ENCODE data around the gene VPS4A.
"Not testable (repeated sequence)": the region's sequence is repeated elsewhere in the genome, so short reads cannot be mapped to it uniquely, and the experiment has no call there.

VPS4A gene

DNA sequence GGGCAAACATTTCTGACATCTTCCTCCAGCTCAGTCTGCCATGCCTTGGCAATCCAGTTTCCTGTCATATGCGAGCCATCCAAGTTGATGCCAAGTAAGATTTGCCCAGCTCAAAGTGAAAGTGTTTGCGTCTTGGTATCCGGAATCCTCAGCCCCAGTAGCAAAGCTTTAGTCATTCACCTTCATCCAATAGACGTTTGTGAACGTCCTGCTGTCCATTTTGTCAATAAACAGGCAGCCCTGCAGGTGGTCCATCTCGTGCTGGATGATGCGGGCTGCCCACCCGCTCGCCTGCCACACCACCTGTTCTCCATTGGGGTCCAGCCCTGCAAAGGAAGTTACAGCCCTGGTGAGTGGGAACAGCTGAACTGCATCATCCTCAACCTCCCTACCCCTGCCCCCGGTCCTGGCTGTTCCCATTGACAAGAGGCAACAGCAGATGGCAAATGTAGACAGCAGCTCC, 17.7 kb downstream of the VPS4A start:
- DNase-seq = no peak

DNA sequence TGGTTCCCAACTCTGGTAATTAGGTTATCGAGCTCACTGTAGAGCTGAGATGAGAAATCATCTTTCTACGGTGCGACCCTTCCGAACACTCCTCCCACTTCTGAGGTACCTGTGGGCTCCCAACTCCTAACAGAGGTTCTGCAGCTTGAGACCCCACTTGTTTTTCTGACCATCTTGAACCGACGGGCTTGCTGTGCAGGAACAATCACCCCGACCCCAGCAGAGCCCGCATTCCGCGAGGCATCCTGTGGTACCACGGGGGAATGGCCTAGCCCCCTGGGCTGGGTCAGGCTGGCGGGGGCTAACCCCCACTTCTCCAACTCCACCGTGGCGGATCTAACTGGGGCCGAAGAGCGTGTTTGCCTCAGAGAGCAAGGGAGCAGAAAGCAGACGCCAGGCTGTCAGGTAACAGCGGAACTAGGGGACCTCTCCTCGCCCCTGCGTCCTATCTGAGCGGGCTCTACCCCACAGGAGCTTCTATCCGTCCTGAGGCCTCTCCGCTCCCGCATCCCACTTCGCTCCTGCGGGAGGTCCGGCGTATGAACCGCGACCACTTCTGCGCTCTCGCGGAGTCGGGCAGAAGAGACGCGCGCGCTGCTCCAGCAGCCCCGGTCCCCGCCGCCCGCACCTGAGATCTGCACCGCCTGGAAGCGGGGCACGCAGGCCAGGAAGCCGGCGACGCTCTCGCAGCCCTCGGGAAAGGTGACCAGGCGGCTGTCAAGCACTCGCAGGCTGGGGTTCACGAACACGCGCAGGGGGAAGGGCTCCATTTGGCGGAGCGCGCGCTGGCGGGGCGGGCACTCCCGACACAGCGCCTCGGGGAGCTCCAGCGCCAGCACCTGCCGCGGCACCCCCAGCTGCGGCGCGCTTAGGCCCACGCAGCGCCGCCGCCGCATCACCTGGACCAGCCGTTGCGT, 18.5 kb downstream of the VPS4A start:
- DNase-seq = no peak

DNA sequence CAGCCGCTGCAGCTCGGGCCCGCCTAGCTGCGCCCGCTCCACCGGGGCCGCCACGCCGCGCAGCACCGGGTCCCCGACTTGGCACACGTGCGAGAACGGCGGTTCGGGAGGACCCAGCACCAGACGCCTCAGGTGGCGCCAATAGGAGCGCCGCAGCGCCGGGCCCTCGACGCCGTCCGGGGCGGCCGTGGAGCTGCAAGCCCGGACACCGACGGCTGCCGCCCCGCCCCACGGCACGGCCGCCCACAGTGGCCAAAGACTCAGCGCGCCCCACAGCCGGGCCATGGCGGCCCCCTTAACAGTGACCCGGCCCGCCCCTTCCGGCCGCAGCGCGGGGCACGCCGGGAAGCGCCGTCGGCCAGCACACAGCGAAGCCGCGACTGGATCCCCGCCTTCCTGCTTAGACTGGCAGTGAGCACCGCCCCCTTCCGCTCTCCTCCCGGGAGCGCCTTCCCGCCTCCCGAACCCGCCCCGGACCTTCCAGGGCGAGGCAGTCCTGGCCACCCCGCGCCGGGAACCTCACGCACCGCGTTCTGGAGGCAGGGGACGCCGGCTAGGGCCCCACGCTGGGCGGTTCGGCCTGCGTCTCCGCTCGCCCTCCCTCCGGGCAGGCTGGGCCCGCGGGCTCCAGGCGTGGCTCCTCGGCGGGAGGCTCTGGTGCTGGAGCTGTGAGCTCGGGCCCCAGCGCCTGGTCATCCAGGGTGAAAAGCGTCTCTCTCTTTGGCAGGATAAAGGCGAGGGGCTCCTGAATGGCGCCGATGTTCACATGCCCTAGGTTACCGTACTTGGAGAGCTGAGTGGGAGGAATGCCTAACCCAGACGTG, 19.3 kb downstream of the VPS4A start, which contains the start of gene PDF:
Gene PDF, minus strand, starts transcription at position 303 of the 824 bp plus-strand sequence. Its CDS starts 18 bp downstream, at position 285.
- peak; percentile 94 for DNase-seq

DNA sequence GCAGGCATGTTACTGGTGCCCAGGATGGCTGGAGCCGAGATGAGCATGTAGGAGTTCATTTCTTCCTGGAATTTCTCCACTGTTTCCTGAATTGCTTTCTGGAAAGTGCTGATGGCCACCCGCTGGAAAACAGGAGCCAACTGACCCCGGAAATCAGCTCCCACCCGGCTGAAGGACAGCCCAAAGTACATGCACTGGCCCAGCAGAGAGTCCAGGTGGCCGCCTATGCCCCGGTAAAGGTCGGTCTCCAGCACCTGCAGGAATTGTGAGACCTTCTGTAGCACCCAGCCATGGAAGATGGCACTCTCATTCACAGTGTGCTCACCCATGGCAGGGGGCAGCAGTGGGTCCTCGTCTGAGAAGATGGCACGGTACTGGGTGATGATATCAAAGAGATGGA, 23.5 kb downstream of the VPS4A start:
- no peak for DNase-seq

GRCh38 chr16:69338557-69339288, 27.6 kb downstream of the VPS4A start:
- no peak for DNase-seq

GRCh38 chr16:69339289-69340094, 28.3 kb downstream of the VPS4A start, which contains the start of the genes COG8 and NIP7:
Gene COG8, minus strand, starts transcription at chr16:69339564. Its CDS starts 12 bp downstream, at chr16:69339552.
Gene NIP7, plus strand, starts transcription at chr16:69339772. Its CDS starts 58 bp downstream, at chr16:69339830.
- peak; percentile 99 for DNase-seq

DNA sequence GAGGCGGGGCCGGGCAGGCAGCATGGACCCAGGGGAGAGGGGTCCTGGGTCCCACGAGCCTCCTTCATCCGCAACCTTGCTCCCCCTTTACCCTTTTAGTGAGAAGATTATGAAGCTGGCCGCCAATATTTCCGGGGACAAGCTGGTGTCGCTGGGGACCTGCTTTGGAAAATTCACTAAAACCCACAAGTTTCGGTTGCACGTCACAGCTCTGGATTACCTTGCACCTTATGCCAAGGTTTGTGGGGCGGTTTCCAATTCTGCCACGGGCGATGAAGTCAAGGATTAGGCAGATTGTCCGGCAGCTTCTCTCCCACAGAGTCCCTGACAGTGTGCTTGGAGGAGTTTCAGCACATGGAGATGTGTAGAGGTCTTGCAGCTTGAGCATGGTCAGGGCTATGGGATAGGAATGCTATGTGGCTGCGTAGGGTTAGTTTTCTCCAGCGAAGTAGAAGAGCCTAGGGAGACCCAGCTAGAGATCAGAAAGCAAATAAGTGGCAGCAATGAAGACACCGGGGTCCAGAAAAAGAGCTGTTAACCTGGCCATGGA, 29.0 kb downstream of the VPS4A start:
- no peak for DNase-seq

DNA sequence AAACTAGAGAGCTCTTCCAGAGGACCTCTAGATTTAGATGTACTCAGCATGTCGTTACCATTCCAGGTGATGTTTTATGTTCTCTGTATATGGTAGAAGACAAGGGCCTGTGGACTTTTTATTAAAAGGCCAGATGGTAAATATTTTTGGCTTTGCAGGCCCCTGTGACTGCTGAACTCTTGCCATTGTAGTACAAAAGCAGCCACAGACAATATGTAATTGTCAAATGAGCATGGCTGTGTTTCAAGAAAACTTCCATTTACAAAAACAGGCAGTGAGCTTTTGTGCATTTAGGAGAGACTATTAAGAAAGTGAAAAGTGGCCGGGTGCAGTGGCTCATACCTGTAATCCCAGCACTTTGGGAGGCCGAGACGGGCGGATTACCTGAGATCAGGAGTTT, 33.0 kb downstream of the VPS4A start:
- DNase-seq = no peak

DNA sequence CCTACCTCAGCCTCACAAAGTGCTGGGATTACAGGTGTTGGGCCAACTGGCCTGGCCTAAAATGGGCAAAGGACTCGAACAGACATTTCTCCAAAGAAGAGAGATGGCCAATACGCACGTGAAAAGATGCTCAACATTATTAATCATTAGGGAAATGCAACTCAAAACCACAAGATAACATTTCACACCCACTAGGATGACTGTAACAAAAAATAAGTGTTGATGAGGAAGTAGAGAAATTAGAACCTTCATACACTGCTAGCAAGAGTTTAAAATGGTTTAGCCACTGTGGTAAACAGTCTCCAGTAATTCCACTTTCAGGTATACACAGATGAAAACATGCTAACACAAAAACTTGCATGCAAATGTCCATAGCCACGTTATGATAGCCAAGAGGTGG, 34.8 kb downstream of the VPS4A start:
- no peak for DNase-seq

- DNase-seq = no peak
Measured at GRCh38 chr16:69346683-69347082, 35.5 kb downstream of the VPS4A start.

GRCh38 chr16:69348222-69348621, 37.1 kb downstream of the VPS4A start:
- no peak for DNase-seq

GRCh38 chr16:69349536-69349935, 38.4 kb downstream of the VPS4A start:
- no peak for DNase-seq

DNA sequence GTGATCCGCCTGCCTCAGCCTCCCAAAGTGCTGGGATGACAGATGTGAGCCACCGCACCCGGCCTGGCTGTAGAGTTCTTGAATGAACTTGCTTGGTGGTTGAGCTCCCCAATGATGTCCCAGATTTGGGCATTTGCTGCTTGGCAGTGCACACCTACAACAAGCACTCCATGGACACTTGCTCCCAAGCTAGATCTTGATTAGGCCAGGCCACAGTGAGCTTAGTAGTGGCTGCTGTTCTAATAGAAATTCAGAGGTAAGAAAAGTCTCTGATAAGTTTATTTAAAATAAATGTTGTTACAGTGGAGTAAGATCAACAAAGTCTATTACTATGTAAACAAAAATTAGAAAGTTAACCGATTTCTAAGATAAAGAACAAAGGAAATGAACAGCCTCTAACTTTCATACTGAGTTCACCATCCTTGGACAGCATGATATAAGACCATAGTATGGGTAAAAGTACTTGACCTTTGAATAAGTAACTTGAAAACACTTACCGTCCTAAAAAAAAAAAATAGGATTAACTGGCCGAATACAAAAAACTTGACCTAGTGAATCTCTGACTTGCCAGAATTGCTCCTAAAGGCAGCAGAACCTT, 39.5 kb downstream of the VPS4A start:
- no peak for DNase-seq

GRCh38 chr16:69351309-69352027, 40.3 kb downstream of the VPS4A start, which contains the start of gene TMED6:
Gene TMED6, minus strand, starts transcription at chr16:69351786. Its CDS starts 33 bp downstream, at chr16:69351753.
- DNase-seq = no peak

DNA sequence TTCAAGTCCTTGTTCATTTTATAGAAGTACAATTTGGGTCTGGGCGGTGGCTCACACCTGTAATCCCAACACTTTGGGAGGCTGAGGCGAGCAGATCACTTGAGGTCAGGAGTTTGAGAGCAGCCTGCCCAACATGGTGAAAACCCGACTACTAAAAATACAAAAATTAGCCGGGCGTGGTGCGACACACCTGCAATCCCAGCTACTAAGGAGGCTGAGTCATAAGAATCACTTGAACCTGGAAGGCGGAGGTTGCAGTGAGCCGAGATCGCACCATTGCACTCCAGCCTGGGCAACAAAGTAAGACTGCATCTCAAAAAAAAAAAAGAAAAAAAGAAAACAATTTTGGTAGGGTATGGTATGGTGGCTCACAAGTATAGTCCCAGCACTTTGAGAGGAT, 48.9 kb downstream of the VPS4A start:
- DNase-seq = not testable (repeated sequence)

GRCh38 chr16:69363281-69363717, 52.1 kb downstream of the VPS4A start:
- DNase-seq = no peak

DNA sequence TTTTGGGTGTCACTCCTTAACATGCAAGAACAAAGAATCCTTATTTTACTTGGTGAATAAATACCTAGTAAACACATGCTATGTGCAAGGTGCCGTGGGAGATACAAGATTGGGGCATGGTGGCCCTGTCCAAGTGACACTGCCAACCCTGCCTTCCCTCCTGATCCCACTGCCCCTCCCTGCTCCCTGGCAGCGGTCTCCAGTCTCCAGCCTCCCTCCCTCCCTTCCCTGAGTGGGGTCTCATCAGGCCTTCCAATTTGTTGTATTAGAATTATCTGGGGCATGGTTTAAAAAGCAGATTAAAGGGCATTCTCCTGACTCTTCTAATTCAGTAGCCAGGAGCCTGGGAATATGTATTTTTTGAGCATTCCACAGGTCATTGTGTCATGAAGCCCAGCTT, 52.9 kb downstream of the VPS4A start:
- DNase-seq = no peak

DNA sequence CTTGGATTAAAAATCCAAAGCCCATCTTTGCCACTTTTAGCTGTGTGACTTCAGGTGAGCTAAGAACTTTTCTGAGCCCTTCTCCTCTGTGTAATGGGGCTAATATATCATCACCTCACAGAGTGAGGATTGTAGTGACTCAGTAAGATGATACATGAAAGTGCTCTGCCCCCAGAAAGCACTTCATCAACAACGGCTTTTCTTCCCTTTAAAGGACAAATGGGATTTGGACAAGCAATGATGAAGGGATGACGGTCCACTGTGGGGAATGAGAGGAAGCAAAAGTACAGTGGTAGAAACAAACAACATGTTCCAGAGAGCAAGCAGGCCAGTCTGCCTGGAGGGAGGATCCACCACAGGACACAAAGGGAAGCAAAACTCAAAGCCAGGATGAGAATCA, 54.8 kb downstream of the VPS4A start:
- no peak for DNase-seq

GRCh38 chr16:69366431-69366830, 55.3 kb downstream of the VPS4A start:
- DNase-seq = no peak

DNA sequence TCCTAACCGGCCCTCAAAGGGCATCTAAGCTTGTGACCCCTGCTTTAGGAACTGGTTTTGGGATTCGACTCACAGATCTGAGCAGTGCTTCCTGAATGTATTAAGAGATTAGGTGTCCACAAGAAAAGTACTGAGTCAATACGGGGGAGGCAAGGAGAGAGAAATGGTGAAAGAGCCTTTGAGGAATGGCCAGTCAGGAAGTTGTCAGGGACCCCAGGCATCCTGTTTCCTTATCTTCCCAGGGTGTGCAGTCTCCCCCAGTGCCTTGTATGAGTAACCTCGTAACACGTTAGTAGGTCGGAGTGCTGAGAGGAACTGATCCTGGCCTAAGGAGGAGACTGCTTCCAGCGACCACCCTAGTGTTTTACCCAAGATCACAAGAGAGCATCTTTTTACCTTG, 56.8 kb downstream of the VPS4A start:
- DNase-seq = no peak

All from fibroblast of skin of scalp (primary cell).